Stimulated activated CD8-positive, alpha-beta memory T cell treated with anti-CD3 and anti-CD28 coated beads, Interleukin-12 subunit alpha, Interleukin-12 subunit beta, amount 100 ng/mL, for 4 hours (primary cell): ENCODE measurements around the gene TMED9.
"Not testable (repeated sequence)": the region's sequence is repeated elsewhere in the genome, so short reads cannot be mapped to it uniquely, and the experiment has no call there.

Experiments used
- DNase-seq: peaks from one replicate; pipeline ENCODE4 v3.0.0-alpha.2; 2020; ENCODE audit warnings: low read depth

Gene TMED9

DNA sequence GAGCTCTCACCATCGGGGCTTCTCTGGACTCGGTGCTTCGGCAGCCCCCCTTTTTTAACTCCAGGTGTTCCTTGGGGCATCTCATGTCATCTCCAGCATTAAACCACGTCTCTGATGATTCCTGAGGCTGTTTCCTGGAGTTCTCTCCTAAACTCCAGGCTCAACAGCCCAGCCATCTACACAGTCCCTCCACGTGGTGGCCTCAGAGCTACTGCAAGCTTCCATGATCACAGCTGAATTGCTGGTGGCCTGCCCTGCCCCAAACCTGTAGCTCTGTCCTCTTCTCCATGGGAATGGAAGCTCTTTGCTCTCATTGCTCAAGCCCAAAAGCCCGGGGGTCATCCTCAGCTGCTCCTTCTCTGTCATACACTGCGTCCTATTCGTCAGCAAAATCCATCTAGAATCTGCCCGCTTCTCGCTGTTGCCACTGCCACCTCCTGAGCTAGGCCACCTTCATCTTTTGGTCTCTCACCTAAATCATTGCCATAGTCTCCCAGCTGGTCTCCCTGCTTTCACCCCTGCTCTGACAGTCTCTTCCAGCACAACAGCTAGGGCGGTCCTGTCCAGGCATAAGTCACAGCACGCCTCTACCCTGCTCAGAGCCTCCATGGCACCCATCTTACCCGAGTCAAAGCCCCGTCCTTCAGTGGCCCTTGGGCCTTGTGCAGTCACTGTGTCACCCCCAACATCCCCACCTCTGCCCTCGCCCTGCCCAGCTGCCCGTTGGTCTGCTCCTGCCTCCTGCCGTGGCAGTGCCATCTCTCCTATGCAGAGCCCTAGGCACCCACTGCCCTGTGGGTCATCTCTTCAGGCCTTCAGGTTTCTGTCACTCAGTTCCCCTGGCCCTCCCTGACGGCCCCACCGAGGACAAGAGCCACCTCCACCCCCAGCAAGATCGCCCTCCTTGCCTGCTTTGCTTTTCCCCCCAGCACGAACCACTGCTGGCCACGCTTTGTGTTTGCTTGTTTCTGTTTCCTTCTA is 14.4 kb downstream of the TMED9 start:
- no peak for DNase-seq

DNA sequence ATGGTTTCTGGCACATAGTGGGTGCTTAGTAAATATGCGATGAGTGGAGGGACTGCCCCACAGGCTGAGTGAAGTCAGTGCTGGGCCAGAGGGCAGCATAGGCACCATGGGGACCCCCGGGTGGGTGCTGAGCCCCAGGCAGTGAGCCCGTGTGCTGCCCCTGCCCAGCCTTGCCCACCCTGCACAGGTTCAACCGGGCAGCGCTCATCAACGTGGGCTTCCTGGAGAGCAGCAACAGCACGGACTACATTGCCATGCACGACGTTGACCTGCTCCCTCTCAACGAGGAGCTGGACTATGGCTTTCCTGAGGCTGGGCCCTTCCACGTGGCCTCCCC is 15.1 kb downstream of the TMED9 start:
- DNase-seq: no peak

DNA sequence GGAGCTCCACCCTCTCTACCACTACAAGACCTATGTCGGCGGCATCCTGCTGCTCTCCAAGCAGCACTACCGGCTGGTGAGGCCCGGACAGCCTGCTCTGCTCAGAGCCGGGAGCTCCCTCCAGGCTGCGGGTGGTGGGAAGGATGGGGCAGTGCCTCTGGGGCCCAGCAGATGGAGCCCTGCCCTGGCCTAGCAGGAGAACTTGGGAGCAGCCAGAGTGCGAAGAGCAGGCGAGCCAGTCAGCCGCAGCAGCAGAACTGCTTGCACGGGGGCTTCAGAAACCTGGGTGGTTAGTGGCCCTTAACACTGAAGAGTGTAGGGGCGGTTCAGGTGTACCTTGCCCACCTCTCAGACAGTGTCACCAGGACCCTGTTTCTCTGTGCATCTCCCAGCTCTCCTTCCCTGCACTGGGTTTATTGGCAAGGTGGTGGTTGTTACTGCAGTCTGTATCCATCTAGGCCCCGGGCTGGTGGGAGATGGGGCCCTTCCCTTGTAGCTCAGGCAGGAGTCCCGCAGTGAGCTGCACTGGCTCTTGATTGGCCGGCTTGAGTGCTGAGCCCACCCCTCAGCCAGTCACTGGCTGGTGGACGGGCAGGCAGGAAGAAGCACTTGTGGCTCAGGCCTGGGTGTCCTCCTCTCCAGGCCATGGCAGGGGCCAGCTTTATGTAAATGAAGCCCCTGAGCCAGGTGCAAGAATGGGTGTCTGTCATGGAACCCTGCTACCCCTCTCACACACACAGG is 15.6 kb downstream of the TMED9 start:
- peak; percentile 10 for DNase-seq

DNA sequence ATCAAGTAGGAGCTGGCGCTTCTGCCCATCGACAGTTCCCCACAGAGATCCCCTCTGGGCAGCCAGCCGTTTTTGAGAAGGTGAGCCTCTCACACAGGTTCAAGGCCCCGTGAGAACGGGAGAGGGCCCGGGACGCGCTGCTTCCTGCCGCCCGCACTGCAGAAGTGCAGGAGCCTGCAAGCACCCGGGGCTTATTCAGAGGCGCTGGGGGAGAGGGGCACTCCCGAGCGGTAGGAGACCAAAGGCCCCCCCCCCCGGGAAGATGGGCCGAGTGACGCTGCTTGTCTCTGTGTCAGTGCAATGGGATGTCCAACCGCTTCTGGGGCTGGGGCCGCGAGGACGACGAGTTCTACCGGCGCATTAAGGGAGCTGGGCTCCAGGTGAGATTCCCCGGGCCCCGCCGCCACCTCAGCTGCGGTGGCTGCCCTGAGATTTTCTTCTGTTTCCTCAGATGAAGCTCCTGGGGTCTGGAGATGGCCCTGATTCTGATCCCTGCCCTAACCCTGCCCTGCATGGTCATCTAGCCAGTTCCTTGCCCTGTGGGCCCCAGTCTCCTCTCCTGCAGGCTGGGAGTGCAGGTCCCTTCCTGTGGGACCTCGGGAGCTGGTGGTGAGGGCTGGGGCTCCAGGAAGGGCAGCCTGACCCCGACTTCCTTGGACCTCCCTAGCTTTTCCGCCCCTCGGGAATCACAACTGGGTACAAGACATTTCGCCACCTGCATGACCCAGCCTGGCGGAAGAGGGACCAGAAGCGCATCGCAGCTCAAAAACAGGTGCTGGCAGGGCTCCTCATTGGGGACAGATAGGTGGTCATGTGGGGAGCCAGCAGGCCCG is 16.5 kb downstream of the TMED9 start:
- DNase-seq: no peak

DNA sequence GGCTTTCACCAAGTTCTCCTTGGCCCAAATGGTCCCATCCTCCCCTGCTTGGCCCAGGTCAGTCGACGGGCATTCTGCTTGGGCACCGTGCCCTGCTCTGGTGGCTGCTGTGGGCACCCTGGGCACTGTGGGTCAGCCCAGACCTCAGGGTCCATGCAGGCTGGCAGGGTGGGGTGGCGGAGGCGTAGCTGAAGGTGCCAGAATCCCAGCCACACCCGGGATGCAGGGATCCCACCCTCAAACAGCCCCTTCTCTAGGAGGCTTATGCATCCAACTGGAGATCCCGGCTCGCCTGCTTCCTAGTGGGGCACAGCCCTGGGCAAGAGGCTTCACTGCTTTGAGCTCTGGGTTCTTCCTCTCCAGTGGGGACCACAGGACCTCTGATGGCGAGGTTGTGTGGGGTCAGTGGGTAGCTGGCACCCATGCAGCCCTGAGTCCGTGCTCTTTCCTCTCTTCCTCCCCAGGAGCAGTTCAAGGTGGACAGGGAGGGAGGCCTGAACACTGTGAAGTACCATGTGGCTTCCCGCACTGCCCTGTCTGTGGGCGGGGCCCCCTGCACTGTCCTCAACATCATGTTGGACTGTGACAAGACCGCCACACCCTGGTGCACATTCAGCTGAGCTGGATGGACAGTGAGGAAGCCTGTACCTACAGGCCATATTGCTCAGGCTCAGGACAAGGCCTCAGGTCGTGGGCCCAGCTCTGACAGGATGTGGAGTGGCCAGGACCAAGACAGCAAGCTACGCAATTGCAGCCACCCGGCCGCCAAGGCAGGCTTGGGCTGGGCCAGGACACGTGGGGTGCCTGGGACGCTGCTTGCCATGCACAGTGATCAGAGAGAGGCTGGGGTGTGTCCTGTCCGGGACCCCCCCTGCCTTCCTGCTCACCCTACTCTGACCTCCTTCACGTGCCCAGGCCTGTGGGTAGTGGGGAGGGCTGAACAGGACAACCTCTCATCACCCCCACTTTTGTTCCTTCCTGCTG is 17.4 kb downstream of the TMED9 start:
- DNase-seq: no peak

DNA sequence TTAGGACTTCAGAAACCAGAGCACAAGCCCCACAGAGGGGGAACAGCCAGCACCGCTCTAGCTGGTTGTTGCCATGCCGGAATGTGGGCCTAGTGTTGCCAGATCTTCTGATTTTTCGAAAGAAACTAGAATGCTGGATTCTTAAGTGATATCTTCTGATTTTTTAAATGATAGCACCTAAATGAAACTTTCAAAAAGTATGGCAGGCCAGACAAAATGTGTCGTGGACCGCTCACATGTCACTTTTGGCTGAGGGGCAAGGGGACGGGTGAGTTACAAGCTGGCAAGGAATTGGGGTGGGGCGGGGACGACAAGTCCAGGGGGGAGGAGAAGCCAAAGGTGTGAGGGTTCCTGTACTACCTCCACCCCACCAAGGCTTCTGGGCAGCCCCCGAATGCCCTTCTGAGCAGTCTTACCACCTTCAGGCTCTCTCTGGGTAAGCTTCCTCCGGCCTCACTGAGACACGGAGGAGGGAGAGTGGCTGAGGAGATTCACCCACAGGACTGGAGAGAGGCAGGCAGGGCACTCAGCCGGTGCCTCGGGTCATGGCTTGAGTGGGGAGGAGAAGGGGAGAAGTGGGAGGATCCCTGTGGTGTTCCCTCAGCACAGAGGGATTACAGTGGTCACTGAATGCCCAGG is 18.2 kb downstream of the TMED9 start:
- DNase-seq: no peak

DNA sequence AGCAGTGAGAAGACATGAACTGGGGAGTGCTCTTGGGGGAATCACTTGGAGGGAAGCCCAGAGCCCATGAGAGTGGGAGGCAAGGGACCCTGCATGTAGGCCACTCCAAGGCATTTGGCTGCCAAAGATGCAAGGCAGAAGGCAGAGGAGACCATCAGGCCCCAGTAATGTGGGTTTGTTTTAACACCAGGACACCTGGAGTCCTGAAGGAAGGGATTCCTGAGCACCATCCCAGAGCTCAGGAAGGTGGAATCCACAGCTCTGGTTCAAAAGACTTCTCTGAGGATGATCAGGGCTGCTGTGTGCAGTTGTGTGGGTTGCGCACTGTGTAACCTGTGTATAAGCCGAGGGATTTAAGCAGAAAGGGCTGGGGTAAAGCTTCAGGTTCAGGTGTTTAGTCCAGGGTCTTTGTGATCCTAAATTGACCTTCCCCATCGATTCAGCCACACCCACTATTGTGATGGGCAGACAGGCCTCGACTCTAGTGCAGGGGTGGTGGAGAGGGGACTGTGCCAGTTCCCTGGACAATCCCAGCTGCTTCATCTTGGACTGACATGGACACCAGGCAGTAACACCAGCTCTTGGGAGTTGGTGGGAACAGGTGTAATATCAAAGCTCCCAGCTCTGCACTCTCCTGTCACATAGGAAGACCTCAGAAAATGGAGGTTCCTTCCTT is 18.9 kb downstream of the TMED9 start:
- no peak for DNase-seq

DNA sequence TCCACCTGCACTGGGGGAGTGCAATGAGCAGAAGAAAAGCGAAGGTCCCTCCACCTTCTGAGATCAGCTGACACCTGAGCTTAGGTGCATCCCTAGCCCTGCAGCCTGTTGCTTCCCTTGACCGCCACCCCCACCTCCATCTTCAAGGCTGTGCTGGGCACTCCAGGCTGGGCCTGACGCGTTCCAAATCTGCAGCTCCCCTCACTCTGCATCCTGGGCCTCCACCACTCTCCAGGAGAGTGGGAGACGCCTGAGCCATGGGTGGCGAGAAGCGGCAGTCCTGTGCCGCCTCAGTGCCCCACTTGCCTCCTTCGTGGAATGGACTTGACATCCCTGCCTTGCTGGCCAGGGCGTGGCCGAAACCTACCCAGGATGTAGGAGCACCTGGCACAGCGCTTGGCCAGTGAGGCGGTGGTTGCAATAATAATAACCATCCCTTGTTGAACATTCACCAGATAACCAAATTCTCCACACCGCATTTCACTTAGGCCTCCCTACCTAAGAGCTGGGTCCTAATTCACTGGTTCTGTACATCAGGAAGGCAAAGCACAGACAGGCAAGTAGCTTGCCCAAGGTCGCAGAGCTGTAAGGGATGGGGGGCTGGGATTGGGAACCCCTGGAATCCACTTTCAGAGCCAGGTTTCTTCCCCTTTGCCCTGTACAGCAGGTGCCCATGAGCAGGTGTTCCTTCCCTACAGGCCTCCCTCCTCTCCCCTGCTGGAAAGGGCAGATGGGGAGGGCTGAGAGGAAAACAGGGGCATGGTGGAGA is 19.6 kb downstream of the TMED9 start:
- no peak for DNase-seq

DNA sequence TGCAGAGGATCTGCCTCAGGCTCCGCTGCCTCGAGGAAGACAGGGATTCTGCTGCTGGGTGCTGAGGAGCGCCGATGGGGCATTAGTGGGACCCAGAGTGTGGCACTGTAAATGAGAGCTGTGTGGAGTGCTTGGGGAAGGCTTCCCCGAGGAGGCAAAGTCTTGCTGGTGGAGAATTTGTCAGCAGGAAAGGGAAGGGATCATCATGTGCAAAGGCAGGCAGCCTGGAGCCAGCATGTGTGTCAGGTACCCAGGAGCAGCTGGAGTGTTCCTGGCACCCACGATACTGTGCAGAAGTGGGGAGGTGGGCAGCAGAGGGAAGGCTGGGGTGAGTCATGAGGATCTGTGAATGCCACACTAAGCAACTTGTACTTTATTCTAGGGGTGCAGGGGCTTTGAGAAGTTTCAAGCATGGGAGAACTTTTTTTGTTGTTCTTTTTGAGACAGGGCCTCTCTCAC is 20.2 kb downstream of the TMED9 start:
- DNase-seq: no peak

DNA sequence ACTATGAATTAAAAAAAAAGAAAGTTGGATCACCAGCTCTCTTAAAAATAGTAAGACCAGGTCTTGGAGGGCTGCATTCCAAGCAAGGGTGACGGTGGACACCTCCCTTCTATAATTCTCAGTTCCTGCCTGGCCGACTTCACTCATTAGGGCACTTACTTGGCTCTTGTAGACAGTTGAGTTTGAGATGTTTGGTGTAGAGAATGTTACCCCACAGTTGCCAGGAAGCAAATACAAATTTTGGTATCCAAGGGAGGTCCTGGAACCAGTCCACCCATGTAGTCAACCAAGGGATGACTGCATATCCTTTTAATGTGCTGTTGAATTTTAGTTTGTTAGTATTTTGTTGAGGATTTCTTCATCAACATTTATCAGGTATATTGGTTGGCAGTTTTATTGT is 28.6 kb downstream of the TMED9 start:
- DNase-seq: no peak

DNA sequence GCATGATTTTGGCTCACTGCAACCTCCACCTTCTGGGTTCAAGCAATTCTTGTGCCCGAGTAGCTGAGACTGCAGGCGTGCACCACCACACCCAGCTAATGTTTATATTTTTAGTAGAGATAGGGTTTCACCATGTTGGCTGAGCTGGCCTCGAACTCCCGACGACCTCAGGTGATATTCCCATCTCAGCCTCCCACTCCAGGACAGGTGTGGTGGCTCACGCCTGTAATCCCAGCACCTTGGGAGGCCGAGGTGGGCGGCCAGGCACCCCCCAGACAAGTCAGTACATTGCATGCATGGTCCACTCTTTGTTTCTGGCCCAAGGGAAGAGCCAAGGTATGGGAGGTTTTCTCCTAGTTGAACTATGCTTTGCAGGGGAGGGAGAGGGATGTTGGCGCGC is 32.2 kb downstream of the TMED9 start:
- DNase-seq: not testable (repeated sequence)

DNA sequence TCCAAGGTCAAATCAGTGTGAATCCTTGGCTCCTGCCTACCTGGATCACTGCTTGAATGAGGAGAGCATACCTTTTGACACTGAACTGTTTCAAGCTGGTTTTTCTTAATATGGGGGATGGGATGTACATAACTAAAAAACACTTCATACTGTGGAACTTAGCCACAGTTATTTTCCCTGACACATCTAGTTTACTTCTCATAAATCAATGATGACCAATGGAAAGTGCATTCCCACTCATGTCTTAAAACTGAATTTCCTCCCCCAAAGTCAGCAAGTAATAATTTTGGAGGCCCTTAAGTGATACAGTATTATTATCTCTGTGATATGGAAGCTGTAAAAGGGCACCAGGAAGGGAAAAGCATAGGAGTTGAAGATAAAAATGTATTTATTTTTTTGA is 38.2 kb downstream of the TMED9 start:
- not testable (repeated sequence) for DNase-seq

DNA sequence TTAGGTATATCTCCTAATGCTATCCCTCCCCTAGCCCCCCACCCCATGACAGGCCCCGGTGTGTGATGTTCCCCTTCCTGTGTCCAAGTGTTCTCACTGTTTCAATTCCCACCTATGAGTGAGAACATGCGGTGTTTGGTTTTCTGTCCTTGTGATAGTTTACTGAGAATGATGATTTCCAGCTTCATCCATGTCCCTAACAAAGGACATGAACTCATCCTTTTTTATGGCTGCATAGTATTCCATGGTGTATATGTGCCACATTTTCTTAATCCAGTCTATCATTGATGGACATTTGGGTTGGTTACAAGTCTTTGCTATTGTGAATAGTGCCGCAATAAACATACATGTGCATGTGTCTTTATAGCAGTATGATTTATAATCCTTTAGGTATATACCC is 42.9 kb downstream of the TMED9 start:
- DNase-seq: not testable (repeated sequence)

DNA sequence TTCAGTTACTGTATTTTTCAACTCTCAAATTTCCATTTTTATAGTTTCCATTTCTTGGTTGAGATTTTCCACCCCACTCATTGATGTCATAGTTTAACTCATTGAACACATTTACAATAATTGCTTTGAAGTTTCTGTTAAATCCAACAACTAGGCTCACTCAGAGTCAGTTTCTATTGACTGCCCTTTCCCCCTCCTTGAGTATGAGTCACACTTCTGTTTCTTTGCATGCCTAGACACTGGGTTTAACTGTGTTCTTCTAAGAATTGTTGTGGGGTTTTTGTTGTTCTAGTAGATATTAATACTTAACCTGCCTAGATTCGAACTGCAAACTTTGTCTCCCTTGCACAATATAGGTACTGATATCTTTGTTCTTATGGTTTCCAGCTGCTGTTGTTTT is 53.5 kb downstream of the TMED9 start:
- not testable (repeated sequence) for DNase-seq
